GM23248 (cell line): ENCODE data around the gene HYDIN.

Experiments
- EZH2 ChIP-seq: fragments of 200-600 bp; sonication (generic); IDR thresholded peaks from 2 replicates; pipeline ENCODE4 v1.6.1; 2018; ENCODE audit warnings: antibody characterized with exemption, mild to moderate bottlenecking; ENCODE audit not compliant: insufficient read depth, poor library complexity, severe bottlenecking
- EZH2phosphoT487 ChIP-seq: fragments of 200-600 bp; sonication (generic); IDR thresholded peaks from 2 replicates; pipeline ENCODE4 v1.6.1; 2018; ENCODE audit warnings: antibody characterized with exemption, moderate library complexity, mild to moderate bottlenecking, low read depth; ENCODE audit not compliant: insufficient read depth

DNA sequence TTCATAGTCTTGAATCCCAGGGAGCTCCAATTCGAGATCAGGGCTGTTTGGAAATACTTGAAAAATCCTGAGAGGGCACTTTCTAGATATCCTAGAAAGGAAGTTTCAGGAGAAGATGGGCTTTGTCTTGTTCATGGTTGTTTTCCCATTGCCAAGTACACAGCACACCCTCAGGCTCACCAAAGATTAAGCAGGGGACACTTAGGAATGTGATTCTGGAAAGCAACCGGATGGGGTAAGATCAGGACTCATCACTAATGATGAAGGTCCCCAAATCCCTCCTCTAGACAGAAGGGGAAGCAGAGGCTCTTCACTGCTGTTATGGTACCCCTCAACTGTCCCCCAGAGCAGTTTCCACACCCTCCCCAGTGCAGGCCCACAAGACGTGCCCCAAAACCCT is 470.3 kb downstream of the HYDIN start:
- TF ChIP-seq EZH2 (no peak), EZH2phosphoT487 (no peak)
